SK-N-SH treated with all-trans-retinoic acid at 6 μM for 48 hours (cell line): ENCODE results near the gene CUEDC1.

ENCODE experiments used
- CSRNP3 ChIP-seq: fragments of 250-450 bp; sonication (Bioruptor Pico); IDR thresholded peaks from 2 replicates; pipeline ENCODE4 v1.5.1; 2021; ENCODE audit warnings: mild to moderate bottlenecking, moderate library complexity
- GLIS3 ChIP-seq: fragments of 250-450 bp; sonication (Bioruptor Pico); IDR thresholded peaks from 2 replicates; pipeline ENCODE4 v1.5.0; 2020; ENCODE audit warnings: mild to moderate bottlenecking, moderate library complexity
- SNAI2 ChIP-seq: fragments of 250-450 bp; sonication (Bioruptor Pico); IDR thresholded peaks from 2 replicates; pipeline ENCODE4 v1.5.0; 2020; ENCODE audit warnings: mild to moderate bottlenecking, moderate library complexity
- TOX ChIP-seq: fragments of 250-450 bp; sonication (Bioruptor Pico); IDR thresholded peaks from 2 replicates; pipeline ENCODE4 v1.8.0; 2021; ENCODE audit warnings: mild to moderate bottlenecking, moderate library complexity, borderline replicate concordance
- ZFP3 ChIP-seq: fragments of 250-450 bp; sonication (Bioruptor Pico); IDR thresholded peaks from 2 replicates; pipeline ENCODE4 v1.5.0; 2020; ENCODE audit warnings: mild to moderate bottlenecking, moderate library complexity
- ZFP30 ChIP-seq: fragments of 450-650 bp; formaldehyde crosslinking; IDR thresholded peaks from 2 replicates; pipeline ENCODE4 v1.5.0; 2022; ENCODE audit warnings: mild to moderate bottlenecking, moderate library complexity
- ZNF8 ChIP-seq: fragments of 450-650 bp; formaldehyde crosslinking; IDR thresholded peaks from 2 replicates; pipeline ENCODE4 v1.5.0; 2020; ENCODE audit warnings: mild to moderate bottlenecking, moderate library complexity

- TF ChIP-seq ZFP3 (0 out of 2 replicates have a peak, but pooled peaks have one; percentile 39), TOX (CRISPR knock-in tag) (no peak), ZFP30 (CRISPR knock-in tag) (no peak), CSRNP3 (no peak), GLIS3 (CRISPR knock-in tag) (no peak), ZNF8 (no peak), SNAI2 (no peak)
Observed at GRCh38 chr17:57943140-57943539, 12.1 kb downstream of the CUEDC1 start.
